Tibial nerve (tissue), 3 donors: ENCODE measurements around the gene RHOC.
A peak's percentile ranks its signal among the peaks of the same experiment; 100 is the strongest.

Experiments
- POLR2A ChIP-seq, 2 donors: fragments of 450-650 bp; IDR thresholded peaks; one replicate each; pipeline ENCODE4 v1.6.1; 2017; ENCODE audit warnings: antibody characterized with exemption in 2 of 2, mild to moderate bottlenecking in 2 of 2, moderate library complexity in 2 of 2
- TF ChIP-seq, protein P1 (sequence below), 5 experiments: fragments of 200-600 bp in 3 of 5; fragments of 450-650 bp in 2 of 5; sonication (generic) in 3 of 5; IDR thresholded peaks; one replicate each; pipeline ENCODE4 v1.5.1; 2016 to 2019; ENCODE audit warnings: antibody characterized with exemption in 5 of 5, mild to moderate bottlenecking in 3 of 5, moderate library complexity in 2 of 5

- TF ChIP-seq, protein P1, sequence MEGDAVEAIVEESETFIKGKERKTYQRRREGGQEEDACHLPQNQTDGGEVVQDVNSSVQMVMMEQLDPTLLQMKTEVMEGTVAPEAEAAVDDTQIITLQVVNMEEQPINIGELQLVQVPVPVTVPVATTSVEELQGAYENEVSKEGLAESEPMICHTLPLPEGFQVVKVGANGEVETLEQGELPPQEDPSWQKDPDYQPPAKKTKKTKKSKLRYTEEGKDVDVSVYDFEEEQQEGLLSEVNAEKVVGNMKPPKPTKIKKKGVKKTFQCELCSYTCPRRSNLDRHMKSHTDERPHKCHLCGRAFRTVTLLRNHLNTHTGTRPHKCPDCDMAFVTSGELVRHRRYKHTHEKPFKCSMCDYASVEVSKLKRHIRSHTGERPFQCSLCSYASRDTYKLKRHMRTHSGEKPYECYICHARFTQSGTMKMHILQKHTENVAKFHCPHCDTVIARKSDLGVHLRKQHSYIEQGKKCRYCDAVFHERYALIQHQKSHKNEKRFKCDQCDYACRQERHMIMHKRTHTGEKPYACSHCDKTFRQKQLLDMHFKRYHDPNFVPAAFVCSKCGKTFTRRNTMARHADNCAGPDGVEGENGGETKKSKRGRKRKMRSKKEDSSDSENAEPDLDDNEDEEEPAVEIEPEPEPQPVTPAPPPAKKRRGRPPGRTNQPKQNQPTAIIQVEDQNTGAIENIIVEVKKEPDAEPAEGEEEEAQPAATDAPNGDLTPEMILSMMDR (IDR thresholded peaks at IDR 0.05): no peak
- TF ChIP-seq POLR2A (IDR thresholded peaks at IDR 0.05): peak in 1 of 2 donors; percentile 55
Observed at GRCh38 chr1:112715264-112716053, 8.5 kb upstream of the RHOC start, which contains the start of gene PPM1J.
